ENCODE measurements around the gene TNFRSF6B. TPM values are rescaled to one million over a fixed set of nuclear protein-coding genes. Genes with fewer than 3 reads are reported as not detected.

The TNFRSF6B gene
- total and polyA plus RNA-seq, 7 donors: 1.2 to 186 (median 4.8) TPM

DNA sequence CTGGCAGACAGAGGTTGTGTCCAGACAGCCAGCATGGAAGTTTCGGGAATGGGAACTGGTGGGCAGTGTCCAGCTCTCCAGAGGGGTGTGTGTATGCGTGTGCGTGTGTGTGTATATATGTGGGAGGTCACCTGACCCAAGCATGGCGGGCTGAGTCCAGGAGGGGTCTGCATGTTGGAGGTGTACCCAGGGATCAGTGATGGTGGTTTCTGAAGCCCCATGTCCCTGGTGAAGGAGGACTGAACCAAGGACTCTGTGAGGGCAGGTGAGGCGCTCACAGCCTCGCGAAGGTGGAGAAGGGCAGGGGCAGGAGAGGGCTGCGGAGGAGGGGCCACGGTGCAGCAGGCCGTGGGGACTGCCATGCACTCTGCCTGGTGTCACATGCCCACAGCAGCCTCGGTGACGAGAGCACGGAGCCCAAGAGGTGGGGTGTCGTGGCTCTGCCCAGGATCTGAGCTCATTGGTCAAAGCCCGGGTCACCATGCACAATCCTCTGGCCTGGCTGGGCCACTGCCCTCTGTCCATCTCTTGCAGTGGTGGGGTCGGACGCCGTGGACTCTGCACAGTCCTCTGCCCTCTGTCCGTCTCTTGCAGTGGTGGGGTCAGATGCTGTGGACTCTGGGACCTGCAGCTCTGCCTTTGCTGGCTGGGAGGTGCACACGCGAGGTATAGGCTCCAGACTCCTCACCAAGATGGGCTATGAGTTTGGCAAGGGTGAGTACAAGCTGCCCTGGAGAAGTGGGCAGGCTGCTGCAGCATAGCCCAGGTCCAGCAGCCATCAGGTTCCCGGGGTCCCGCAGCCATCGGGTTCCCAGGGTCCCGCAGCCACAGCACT, 37.9 kb downstream of the TNFRSF6B start:
- no peak for TF ChIP-seq POLR2AphosphoS5 (IDR thresholded peaks at IDR 0.05)
- TF ChIP-seq POLR2A (IDR thresholded peaks at IDR 0.05): no peak
- Histone ChIP-seq H3K36me3 (peaks cover 7 to 35% (median 20%) of the 10 kb centered on the region in 4 donors), H3K4me3 (no peak overlapping the region), H3K4me1 (peaks cover 0 to 23% (median 20%) of the 10 kb centered on the region in 4 donors), H3K9me3 (no peaks in the 10 kb centered on the region), H3K27me3 (peaks cover 0 to 10% (median 0%) of the 10 kb centered on the region in 3 donors), H3K27ac (no peak overlapping the region)
- DNase-seq: peak; percentile 63
- intact Hi-C loops (cut with DNase I): no loop called here
- WGBS, 2 donors: 92% methylated on average over 25 of the region's 25 CpGs

DNA sequence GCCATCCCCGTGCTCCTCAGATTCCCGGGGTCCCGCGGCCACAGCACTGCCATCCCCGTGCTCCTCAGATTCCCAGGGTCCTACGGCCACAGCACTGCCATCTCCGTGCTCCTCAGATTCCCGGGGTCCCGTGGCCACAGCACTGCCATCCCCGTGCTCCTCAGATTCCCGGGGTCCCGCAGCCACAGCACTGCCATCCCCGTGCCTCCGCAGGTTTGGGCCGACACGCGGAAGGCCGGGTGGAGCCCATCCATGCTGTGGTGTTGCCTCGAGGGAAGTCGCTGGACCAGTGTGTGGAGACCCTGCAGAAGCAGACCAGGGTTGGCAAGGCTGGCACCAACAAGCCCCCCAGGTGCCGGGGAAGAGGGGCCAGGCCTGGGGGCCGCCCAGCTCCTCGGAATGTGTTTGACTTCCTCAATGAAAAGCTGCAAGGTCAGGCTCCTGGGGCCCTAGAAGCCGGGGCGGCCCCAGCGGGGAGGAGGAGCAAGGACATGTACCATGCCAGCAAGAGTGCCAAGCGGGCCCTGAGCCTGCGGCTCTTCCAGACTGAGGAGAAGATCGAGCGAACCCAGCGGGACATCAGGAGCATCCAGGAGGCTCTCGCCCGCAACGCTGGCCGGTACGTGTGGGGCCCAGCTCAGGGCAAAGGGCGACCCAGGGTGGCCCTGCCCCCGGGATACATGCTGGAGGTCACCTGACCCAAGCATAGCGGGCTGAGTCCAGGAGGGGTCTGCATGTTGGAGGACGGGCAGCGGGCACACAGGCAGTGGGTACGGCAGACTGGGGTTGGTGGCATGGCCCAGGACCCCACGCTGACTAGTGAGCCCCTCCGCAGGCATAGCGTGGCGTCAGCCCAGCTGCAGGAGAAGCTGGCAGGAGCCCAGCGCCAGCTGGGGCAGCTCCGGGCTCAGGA, 38.8 kb downstream of the TNFRSF6B start:
- intact Hi-C loops (cut with DNase I): no loop called here
- DNase-seq: peak; percentile 63
- TF ChIP-seq POLR2A (IDR thresholded peaks at IDR 0.05): no peak
- TF ChIP-seq EP300 (IDR thresholded peaks at IDR 0.05): no peak
- TF ChIP-seq, protein P1, sequence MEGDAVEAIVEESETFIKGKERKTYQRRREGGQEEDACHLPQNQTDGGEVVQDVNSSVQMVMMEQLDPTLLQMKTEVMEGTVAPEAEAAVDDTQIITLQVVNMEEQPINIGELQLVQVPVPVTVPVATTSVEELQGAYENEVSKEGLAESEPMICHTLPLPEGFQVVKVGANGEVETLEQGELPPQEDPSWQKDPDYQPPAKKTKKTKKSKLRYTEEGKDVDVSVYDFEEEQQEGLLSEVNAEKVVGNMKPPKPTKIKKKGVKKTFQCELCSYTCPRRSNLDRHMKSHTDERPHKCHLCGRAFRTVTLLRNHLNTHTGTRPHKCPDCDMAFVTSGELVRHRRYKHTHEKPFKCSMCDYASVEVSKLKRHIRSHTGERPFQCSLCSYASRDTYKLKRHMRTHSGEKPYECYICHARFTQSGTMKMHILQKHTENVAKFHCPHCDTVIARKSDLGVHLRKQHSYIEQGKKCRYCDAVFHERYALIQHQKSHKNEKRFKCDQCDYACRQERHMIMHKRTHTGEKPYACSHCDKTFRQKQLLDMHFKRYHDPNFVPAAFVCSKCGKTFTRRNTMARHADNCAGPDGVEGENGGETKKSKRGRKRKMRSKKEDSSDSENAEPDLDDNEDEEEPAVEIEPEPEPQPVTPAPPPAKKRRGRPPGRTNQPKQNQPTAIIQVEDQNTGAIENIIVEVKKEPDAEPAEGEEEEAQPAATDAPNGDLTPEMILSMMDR (IDR thresholded peaks at IDR 0.05): no peak
- TF ChIP-seq POLR2AphosphoS5 (IDR thresholded peaks at IDR 0.05): no peak
- Histone ChIP-seq H3K27ac (no peak overlapping the region), H3K4me3 (no peak overlapping the region), H3K9me3 (no peaks in the 10 kb centered on the region), H3K36me3 (peaks cover 7 to 35% (median 19%) of the 10 kb centered on the region in 4 donors), H3K27me3 (peaks cover 0 to 10% (median 0%) of the 10 kb centered on the region in 3 donors), H3K4me1 (peaks cover 0 to 24% (median 20%) of the 10 kb centered on the region in 4 donors)
- 91 to 92% methylated on average over 48 of the region's 48 CpGs for WGBS, 2 donors

DNA sequence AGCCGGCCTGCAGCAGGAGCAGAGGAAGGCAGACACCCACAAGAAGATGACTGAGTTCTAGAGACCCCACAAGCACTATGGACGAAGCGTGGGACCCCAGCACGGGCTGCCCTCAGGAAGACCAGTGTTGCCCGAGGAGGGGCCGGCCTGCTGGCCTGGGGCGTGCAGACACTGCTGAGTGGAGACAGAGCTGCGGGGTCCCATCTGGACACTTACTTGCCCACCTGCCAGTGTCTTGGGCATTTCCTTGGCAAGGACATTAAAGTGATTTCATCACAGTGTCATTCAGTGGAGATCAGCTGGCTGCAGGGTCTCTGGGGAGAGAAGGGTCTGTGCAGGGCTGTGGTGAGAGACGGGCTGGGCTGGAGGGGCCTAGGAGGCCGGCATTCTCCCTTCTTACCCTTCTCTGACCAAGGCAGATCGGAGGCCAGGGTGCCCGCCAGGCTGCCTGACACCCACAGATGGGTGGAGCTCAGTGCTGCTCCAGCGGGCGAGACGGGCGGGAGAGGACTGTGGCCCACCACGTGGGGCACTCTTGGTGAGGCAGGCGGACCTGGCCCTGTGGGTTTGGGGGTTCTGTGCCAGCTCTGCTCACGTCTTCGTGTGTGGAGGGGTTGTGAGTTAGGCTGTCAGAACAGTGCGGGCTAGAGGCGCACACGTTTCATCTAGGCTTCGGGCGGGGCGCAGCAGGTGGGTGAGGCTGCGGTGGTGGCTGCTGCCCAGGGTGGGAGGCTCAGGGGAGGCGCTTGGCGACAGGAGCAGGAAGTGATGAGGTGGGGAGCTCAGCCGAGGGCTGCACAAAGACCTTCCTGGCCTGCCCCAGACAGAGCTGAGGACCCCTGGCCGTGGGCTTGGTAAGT, 39.6 kb downstream of the TNFRSF6B start, which contains the start of gene LIME1:
Gene LIME1, plus strand, starts transcription at position 806 of the 860 bp plus-strand sequence. CDS start 886 bp downstream, outside the sequence.
- peaks cover 0 to 33% (median 22%) of the 10 kb centered on the region in 4 donors for H3K4me1 ChIP-seq
- 30 to 43% methylated on average over 31 of the region's 31 CpGs for WGBS, 2 donors
- intact Hi-C loops (cut with DNase I): no loop called here
- peaks cover 7 to 35% (median 18%) of the 10 kb centered on the region in 4 donors for H3K36me3 ChIP-seq
- no peak within 1 kb of the TSS for H3K27ac ChIP-seq
- H3K27me3 ChIP-seq: peaks cover 0 to 10% (median 0%) of the 10 kb centered on the region in 3 donors
- H3K9me3 ChIP-seq: no peaks in the 10 kb centered on the region
- H3K4me3 ChIP-seq: peak within 1 kb of the TSS in 3 of 4 donors; percentile 21 to 66 (median 35)
- DNase-seq: peak; percentile 67
- TF ChIP-seq POLR2A (IDR thresholded peaks at IDR 0.05) (no peak), EP300 (IDR thresholded peaks at IDR 0.05) (no peak), POLR2AphosphoS5 (IDR thresholded peaks at IDR 0.05) (no peak)
- TF ChIP-seq, protein P1 (IDR thresholded peaks at IDR 0.05): no peak

DNA sequence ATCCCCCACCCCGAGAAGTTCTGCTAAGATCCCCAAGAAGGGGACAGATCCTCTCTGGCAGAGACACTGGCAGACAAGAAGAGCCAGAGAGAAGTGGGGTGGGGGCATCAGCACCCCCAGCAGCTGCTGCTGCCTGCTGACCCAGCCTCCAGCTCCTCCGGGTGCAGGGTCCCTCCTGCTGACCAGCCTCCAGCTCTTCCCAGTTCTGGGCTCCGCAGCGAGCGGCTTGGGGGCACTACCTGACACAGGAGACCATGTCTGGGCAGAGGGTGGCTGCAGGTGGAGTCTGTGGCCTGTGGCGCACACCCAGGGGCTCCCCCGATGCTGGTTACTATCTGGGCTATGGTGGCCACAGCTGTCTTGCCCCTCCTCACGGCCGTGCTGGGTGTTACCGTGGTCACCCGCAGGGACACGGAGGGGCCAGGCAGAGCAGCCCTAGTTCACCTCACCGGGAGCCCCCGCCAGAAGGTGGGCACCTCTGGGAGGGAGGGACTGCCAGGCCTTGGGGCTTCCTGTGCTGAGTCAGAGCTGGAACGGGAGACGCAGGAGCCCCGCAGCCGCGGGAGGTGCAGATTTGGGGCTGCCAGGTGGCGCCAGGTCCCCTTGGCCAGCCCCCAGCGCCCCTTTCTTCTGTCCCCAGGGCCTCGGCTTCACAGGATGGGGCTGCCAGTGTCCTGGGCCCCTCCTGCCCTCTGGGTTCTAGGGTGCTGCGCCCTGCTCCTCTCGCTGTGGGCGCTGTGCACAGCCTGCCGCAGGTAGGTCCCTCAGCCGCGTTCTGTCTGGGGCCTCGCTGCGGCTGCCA, 40.6 kb downstream of the TNFRSF6B start:
- peak in 1 of 4 donors; percentile 24 for TF ChIP-seq POLR2AphosphoS5 (IDR thresholded peaks at IDR 0.05)
- no peak for TF ChIP-seq EP300 (IDR thresholded peaks at IDR 0.05)
- TF ChIP-seq, protein P1 (IDR thresholded peaks at IDR 0.05): no peak
- peak overlapping the region in 3 of 4 donors; percentile 21 to 66 (median 35) for H3K4me3 ChIP-seq
- peaks cover 0 to 43% (median 32%) of the 10 kb centered on the region in 4 donors for H3K4me1 ChIP-seq
- H3K36me3 ChIP-seq: peaks cover 9 to 39% (median 18%) of the 10 kb centered on the region in 4 donors
- H3K9me3 ChIP-seq: no peaks in the 10 kb centered on the region
- 10 to 20% methylated on average over 30 of the region's 30 CpGs for WGBS, 2 donors
- H3K27me3 ChIP-seq: peaks cover 0 to 10% (median 0%) of the 10 kb centered on the region in 3 donors
- no peak overlapping the region for H3K27ac ChIP-seq
- DNase-seq: peak; percentile 71
- intact Hi-C loops (cut with DNase I): no loop called here
